ENCODE measurements around the gene ZNRF1. TPM values are rescaled to one million over a fixed set of nuclear protein-coding genes. Genes with fewer than 3 reads are reported as not detected.

Gene ZNRF1
- total RNA-seq, 1 donor from 2014 or later, result 66.1 TPM

GRCh38 chr16:75059411-75059810 is 60.6 kb downstream of the ZNRF1 start:
- H3K27me3 Mint-ChIP-seq, result no peaks in the 10 kb centered on the region
- no peak for TF ChIP-seq CTCF (IDR thresholded peaks at IDR 0.05; ENCODE audit: unreplicated experiment)
- H3K4me3 Mint-ChIP-seq (ENCODE audit: low read depth), result no peak overlapping the region
- H3K27ac Mint-ChIP-seq, result peak overlapping the region; percentile 78
- peaks cover 32% of the 10 kb centered on the region for H3K4me1 Mint-ChIP-seq (ENCODE audit: low read depth)
- peaks cover 2% of the 10 kb centered on the region for H3K36me3 Mint-ChIP-seq (ENCODE audit: insufficient read depth)
- no peak for DNase-seq (ENCODE audit: low spot score, unreplicated experiment)
- no peaks in the 10 kb centered on the region for H3K9me3 Mint-ChIP-seq (ENCODE audit: low read depth)

DNA sequence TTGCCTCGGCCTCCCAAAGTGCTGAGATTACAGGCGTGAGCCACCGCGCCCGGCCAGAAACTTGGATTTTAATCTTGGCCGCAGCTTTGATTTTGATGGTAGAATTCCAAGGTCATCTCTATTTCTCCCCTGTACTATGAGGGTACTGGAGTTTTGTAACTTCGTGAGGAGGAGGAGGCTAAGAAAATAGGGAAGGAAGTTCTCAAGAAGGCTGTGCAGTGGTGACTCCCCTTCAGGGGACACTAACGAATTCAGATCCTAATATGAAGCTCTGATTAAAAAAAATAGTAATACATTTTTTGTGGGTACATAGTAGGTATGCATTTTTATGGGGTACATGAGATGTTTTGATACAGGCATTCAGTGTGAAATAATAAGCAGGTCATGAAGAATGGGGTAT is 61.9 kb downstream of the ZNRF1 start:
- Mint-ChIP-seq H3K4me3 (ENCODE audit: low read depth) (no peak overlapping the region), H3K9me3 (ENCODE audit: low read depth) (no peaks in the 10 kb centered on the region), H3K27ac (no peak overlapping the region), H3K27me3 (no peaks in the 10 kb centered on the region), H3K36me3 (ENCODE audit: insufficient read depth) (peaks cover 2% of the 10 kb centered on the region), H3K4me1 (ENCODE audit: low read depth) (peaks cover 43% of the 10 kb centered on the region)
- TF ChIP-seq CTCF (IDR thresholded peaks at IDR 0.05; ENCODE audit: unreplicated experiment), result no peak
- DNase-seq (ENCODE audit: low spot score, unreplicated experiment), result no peak

- no peak for TF ChIP-seq CTCF (IDR thresholded peaks at IDR 0.05; ENCODE audit: unreplicated experiment)
- Mint-ChIP-seq H3K27me3 (no peaks in the 10 kb centered on the region), H3K4me3 (ENCODE audit: low read depth) (no peak overlapping the region), H3K4me1 (ENCODE audit: low read depth) (peaks cover 45% of the 10 kb centered on the region), H3K36me3 (ENCODE audit: insufficient read depth) (no peaks in the 10 kb centered on the region), H3K27ac (no peak overlapping the region), H3K9me3 (ENCODE audit: low read depth) (no peaks in the 10 kb centered on the region)
- no peak for DNase-seq (ENCODE audit: low spot score, unreplicated experiment)
Observed at GRCh38 chr16:75061669-75062068, 62.8 kb downstream of the ZNRF1 start.

DNA sequence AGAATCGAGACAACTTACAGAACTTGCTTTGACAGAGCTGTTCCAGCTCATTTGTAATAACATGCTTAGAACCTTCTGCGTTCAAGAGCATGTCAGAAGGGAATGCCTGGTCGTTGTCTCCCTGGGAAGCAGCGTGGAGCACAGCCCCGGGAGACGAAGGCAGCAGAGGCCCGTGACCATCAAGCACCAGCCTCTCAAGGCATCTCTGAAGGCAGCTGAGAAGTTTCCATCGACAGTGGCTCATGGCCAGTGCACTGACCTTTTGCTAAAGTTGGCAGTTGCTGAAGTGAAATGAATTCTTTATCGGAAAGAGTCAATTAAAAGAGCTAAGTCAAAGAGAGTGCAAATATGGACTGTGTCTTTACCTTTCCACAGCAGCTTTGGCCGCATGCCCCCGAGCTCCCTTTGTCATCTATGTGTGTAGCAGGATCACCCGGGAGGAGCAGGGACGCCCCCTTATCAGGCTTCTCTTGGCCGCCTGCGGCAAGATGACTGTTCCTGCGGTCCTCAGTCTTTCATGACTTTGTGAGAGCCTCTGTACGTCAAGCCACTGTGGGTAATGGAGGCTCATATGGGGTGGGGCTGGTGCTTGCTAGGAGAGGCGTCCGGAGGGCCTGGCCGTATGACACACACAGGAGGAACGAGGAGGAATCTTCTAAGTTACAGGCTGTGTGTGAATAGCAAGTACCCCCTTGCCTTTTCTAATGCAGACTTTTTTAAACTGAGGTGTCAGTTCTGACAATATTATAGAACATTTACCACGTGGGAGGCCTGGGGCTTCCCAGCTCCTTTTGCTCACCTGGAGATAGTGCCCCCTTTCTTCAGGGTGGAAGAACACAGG is 63.5 kb downstream of the ZNRF1 start:
- Mint-ChIP-seq H3K4me3 (ENCODE audit: low read depth) (no peak overlapping the region), H3K9me3 (ENCODE audit: low read depth) (no peaks in the 10 kb centered on the region), H3K36me3 (ENCODE audit: insufficient read depth) (no peaks in the 10 kb centered on the region), H3K27me3 (no peaks in the 10 kb centered on the region), H3K27ac (peak overlapping the region; percentile 52), H3K4me1 (ENCODE audit: low read depth) (peaks cover 45% of the 10 kb centered on the region)
- no peak for TF ChIP-seq CTCF (IDR thresholded peaks at IDR 0.05; ENCODE audit: unreplicated experiment)
- no peak for DNase-seq (ENCODE audit: low spot score, unreplicated experiment)

GRCh38 chr16:75062976-75063346 is 64.1 kb downstream of the ZNRF1 start:
- TF ChIP-seq CTCF (IDR thresholded peaks at IDR 0.05; ENCODE audit: unreplicated experiment), result no peak
- H3K4me3 Mint-ChIP-seq (ENCODE audit: low read depth), result no peak overlapping the region
- H3K4me1 Mint-ChIP-seq (ENCODE audit: low read depth), result peaks cover 45% of the 10 kb centered on the region
- H3K36me3 Mint-ChIP-seq (ENCODE audit: insufficient read depth), result no peaks in the 10 kb centered on the region
- no peak for DNase-seq (ENCODE audit: low spot score, unreplicated experiment)
- H3K9me3 Mint-ChIP-seq (ENCODE audit: low read depth), result no peaks in the 10 kb centered on the region
- H3K27ac Mint-ChIP-seq, result peak overlapping the region; percentile 52
- H3K27me3 Mint-ChIP-seq, result no peaks in the 10 kb centered on the region
